Smooth muscle cell (in vitro differentiated cells): ENCODE measurements around the gene HOATZ. TPM values are rescaled to one million over a fixed set of nuclear protein-coding genes. Genes with fewer than 3 reads are reported as not detected.

ENCODE experiments used
- DNase-seq: peaks from one replicate; lab custom pipeline; 2025; ENCODE audit not compliant: unreplicated experiment; lab: John Stamatoyannopoulos, UW
- H2AFZ ChIP-seq: fragments of 200-600 bp; sonication (generic); 2 replicates; pipeline ENCODE4 v1.6.0; 2016; ENCODE audit warnings: antibody characterized with exemption, low read depth, mild to moderate bottlenecking
- H3F3A ChIP-seq: fragments of 200-600 bp; sonication (generic); 2 replicates; pipeline ENCODE4 v1.6.0; 2017; ENCODE audit warnings: antibody characterized with exemption, low read depth
- H3K27ac ChIP-seq: fragments of 200-600 bp; sonication (generic); 2 replicates; pipeline ENCODE4 v1.5.1; 2016; ENCODE audit warnings: low read depth, mild to moderate bottlenecking
- H3K27me3 ChIP-seq: fragments of 200-600 bp; sonication (generic); 2 replicates; pipeline ENCODE4 v1.6.1; 2016; ENCODE audit warnings: low read depth, mild to moderate bottlenecking
- H3K36me3 ChIP-seq: fragments of 200-600 bp; sonication (generic); 2 replicates; pipeline ENCODE4 v1.5.1; 2016; ENCODE audit warnings: low read depth
- H3K4me1 ChIP-seq: fragments of 200-600 bp; sonication (generic); 2 replicates; pipeline ENCODE4 v1.5.1; 2016; ENCODE audit warnings: low read depth
- H3K4me2 ChIP-seq: fragments of 200-600 bp; sonication (generic); 2 replicates; pipeline ENCODE4 v1.6.0; 2016; ENCODE audit warnings: mild to moderate bottlenecking
- H3K4me3 ChIP-seq: fragments of 200-600 bp; sonication (generic); 2 replicates; pipeline ENCODE4 v1.5.1; 2016; ENCODE audit warnings: mild to moderate bottlenecking
- H3K79me2 ChIP-seq: fragments of 200-600 bp; sonication (generic); 2 replicates; pipeline ENCODE4 v1.6.0; 2016; ENCODE audit warnings: low read depth, mild to moderate bottlenecking
- H3K9ac ChIP-seq: fragments of 200-600 bp; sonication (generic); 2 replicates; pipeline ENCODE4 v1.6.0; 2016; ENCODE audit warnings: low read depth
- H3K9me3 ChIP-seq: fragments of 200-600 bp; sonication (generic); replicated peaks from 2 replicates; pipeline ENCODE4 v1.5.1; 2016; ENCODE audit warnings: low read depth
- H4K20me1 ChIP-seq: fragments of 200-600 bp; sonication (generic); 2 replicates; pipeline ENCODE4 v1.6.0; 2016; ENCODE audit warnings: low read depth
- WGBS: methylation state at CpG from one replicate; pipeline ENCODE4 v1.1.7; 2016; ENCODE audit warnings: low lambda C conversion rate; 5-methylcytosine and 5-hydroxymethylcytosine counted together
- polyA plus RNA-seq: library from polyadenylated mRNA; unstranded; fragments of >200 nt; fragmentation: Nextera tagmentation; extraction: Ambion mirVana; gene quantifications from 2 replicates; pipeline ENCODE4 v1.2.1, GENCODE V29; 2016
- total RNA-seq: library from RNA; depleted of rRNA; stranded (reverse); fragments of >200 nt; gene quantifications from 2 replicates; pipeline ENCODE4 v1.2.3, GENCODE V29; 2014
- TF ChIP-seq, protein P1 (sequence below): fragments of 200-600 bp; sonication (generic); IDR thresholded peaks from 2 replicates; pipeline ENCODE4 v1.5.1; 2017; ENCODE audit warnings: borderline replicate concordance, mild to moderate bottlenecking, antibody characterized with exemption; ENCODE audit not compliant: insufficient read depth, poor library complexity, severe bottlenecking

HOATZ gene
- total and polyA plus RNA-seq, 2 experiments from 2014 or later, result 0.85 to 1.2 TPM

DNA sequence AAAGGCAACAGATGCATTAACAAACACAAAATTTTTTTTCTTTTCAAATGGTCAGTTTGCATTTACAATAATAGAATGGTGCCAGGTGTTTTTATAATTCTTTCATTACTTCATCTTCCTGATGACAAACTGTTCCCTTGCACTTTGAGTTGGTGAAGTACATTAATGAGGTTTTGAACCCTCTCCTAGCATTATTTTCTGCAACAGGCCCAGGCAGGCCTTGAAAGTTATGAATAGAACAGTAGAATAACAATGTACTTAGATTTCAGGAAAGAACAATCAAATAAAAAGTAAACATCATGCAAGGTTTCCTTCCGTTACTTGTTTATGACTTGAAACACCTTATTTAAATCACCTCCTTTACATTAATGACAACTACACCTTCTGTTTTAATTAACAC, 12.0 kb upstream of the HOATZ start:
- no peak overlapping the region for H3K4me3 ChIP-seq
- no peak overlapping the region for H3K27ac ChIP-seq
- no peak overlapping the region for H3K4me2 ChIP-seq
- H3K36me3 ChIP-seq, result no peaks in the 10 kb centered on the region
- no peak overlapping the region for H3K9ac ChIP-seq
- no peaks in the 10 kb centered on the region for H4K20me1 ChIP-seq
- no peaks in the 10 kb centered on the region for H3K27me3 ChIP-seq
- H3K79me2 ChIP-seq, result no peaks in the 10 kb centered on the region
- no peaks in the 10 kb centered on the region for H3F3A ChIP-seq
- TF ChIP-seq, protein P1, sequence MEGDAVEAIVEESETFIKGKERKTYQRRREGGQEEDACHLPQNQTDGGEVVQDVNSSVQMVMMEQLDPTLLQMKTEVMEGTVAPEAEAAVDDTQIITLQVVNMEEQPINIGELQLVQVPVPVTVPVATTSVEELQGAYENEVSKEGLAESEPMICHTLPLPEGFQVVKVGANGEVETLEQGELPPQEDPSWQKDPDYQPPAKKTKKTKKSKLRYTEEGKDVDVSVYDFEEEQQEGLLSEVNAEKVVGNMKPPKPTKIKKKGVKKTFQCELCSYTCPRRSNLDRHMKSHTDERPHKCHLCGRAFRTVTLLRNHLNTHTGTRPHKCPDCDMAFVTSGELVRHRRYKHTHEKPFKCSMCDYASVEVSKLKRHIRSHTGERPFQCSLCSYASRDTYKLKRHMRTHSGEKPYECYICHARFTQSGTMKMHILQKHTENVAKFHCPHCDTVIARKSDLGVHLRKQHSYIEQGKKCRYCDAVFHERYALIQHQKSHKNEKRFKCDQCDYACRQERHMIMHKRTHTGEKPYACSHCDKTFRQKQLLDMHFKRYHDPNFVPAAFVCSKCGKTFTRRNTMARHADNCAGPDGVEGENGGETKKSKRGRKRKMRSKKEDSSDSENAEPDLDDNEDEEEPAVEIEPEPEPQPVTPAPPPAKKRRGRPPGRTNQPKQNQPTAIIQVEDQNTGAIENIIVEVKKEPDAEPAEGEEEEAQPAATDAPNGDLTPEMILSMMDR, result no peak
- WGBS, result 86% methylated on average over 1 of the region's 1 CpG
- no peak for DNase-seq
- no peak overlapping the region for H2AFZ ChIP-seq
- H3K9me3 ChIP-seq, result no peaks in the 10 kb centered on the region
- H3K4me1 ChIP-seq, result no peaks in the 10 kb centered on the region

- Histone ChIP-seq H3K4me2 (peak overlapping the region; percentile 95), H4K20me1 (no peaks in the 10 kb centered on the region), H3K4me1 (peaks cover 22% of the 10 kb centered on the region), H3K36me3 (no peaks in the 10 kb centered on the region), H3K9me3 (no peaks in the 10 kb centered on the region), H3K27me3 (no peaks in the 10 kb centered on the region), H3K79me2 (no peaks in the 10 kb centered on the region), H2AFZ (peak overlapping the region; percentile 40), H3K4me3 (no peak overlapping the region), H3F3A (peaks cover 19% of the 10 kb centered on the region), H3K27ac (peak overlapping the region; percentile 93), H3K9ac (peak overlapping the region; percentile 67)
- no peak for DNase-seq
- TF ChIP-seq, protein P1, result no peak
- WGBS, result 71% methylated on average over 1 of the region's 1 CpG
Observed at GRCh38 chr11:111510311-111510710, 4.3 kb upstream of the HOATZ start.

GRCh38 chr11:111512296-111513239, 2.0 kb upstream of the HOATZ start, which contains the start of gene BTG4:
TSS of gene BTG4 (minus strand) at chr11:111512386. CDS start at chr11:111498776, 13,610 bp downstream.
- Histone ChIP-seq H3K4me2 (peak within 1 kb of the TSS; percentile 95), H3K79me2 (no peaks in the 10 kb centered on the region), H2AFZ (peak within 1 kb of the TSS; percentile 87), H3K27me3 (no peaks in the 10 kb centered on the region), H3K36me3 (no peaks in the 10 kb centered on the region), H3K9ac (peak within 1 kb of the TSS; percentile 65), H4K20me1 (no peaks in the 10 kb centered on the region), H3K4me3 (peak within 1 kb of the TSS; percentile 55), H3K4me1 (peaks cover 30% of the 10 kb centered on the region), H3K27ac (peak within 1 kb of the TSS; percentile 93), H3K9me3 (no peaks in the 10 kb centered on the region), H3F3A (peaks cover 21% of the 10 kb centered on the region)
- TF ChIP-seq, protein P1, result peak; percentile 6
- no peak for DNase-seq
- 2% methylated on average over 61 of the region's 90 CpGs for WGBS
